Trophoblast cell (in vitro differentiated cells and primary cell): ENCODE data around the gene PRPF6.
A peak's percentile ranks its signal among the peaks of the same experiment; 100 is the strongest.

Experiments used
- DNase-seq, 2 donors: peaks; one replicate each; pipeline ENCODE4 v3.0.0-alpha.2; 2016
- H2AFZ ChIP-seq: 2 replicates; pipeline ENCODE4 v1.6.1; 2013; ENCODE audit warnings: low read length, moderate library complexity, mild to moderate bottlenecking; ENCODE audit not compliant: insufficient read depth, poor library complexity
- H2AK5ac ChIP-seq: 2 replicates; pipeline ENCODE4 v1.6.1; 2013; ENCODE audit warnings: mild to moderate bottlenecking, low read length
- H2BK120ac ChIP-seq: 2 replicates; pipeline ENCODE4 v1.6.1; 2013; ENCODE audit warnings: low read length, mild to moderate bottlenecking, moderate library complexity; ENCODE audit not compliant: insufficient read depth, poor library complexity
- H2BK12ac ChIP-seq: 2 replicates; pipeline ENCODE4 v1.6.1; 2013; ENCODE audit warnings: mild to moderate bottlenecking, low read length, moderate library complexity
- H2BK5ac ChIP-seq: 2 replicates; pipeline ENCODE4 v1.6.1; 2013; ENCODE audit warnings: low read length, low read depth, moderate library complexity, mild to moderate bottlenecking; ENCODE audit not compliant: poor library complexity
- H3K14ac ChIP-seq: 2 replicates; pipeline ENCODE4 v1.6.1; 2013; ENCODE audit warnings: mild to moderate bottlenecking, low read length
- H3K18ac ChIP-seq: 2 replicates; pipeline ENCODE4 v1.6.1; 2013; ENCODE audit warnings: mild to moderate bottlenecking, low read length
- H3K23ac ChIP-seq: 2 replicates; pipeline ENCODE4 v1.6.1; 2013; ENCODE audit warnings: low read length
- H3K27ac ChIP-seq: 2 replicates; pipeline ENCODE4 v1.5.1; 2013; ENCODE audit warnings: low read depth, mild to moderate bottlenecking, inconsistent platforms, low read length, moderate library complexity
- H3K27me3 ChIP-seq: 2 replicates; pipeline ENCODE4 v1.6.1; 2013; ENCODE audit warnings: inconsistent platforms, mild to moderate bottlenecking, low read length, moderate library complexity; ENCODE audit not compliant: insufficient read depth
- H3K36me3 ChIP-seq, 2 experiments: 1 replicate in 1 of 2; 2 replicates in 1 of 2; pipeline ENCODE4 v1.6.1; 2013; ENCODE audit warnings: low read length in 2 of 2, mild to moderate bottlenecking in 2 of 2, moderate library complexity in 1 of 2; ENCODE audit not compliant: insufficient read depth in 2 of 2, control insufficient read depth in 1 of 2
- H3K4ac ChIP-seq: 2 replicates; pipeline ENCODE4 v1.6.1; 2013; ENCODE audit warnings: low read depth, mild to moderate bottlenecking, low read length, moderate library complexity
- H3K4me1 ChIP-seq, 2 experiments: 1 replicate in 1 of 2; 2 replicates in 1 of 2; pipeline ENCODE4 v1.6.1; 2013; ENCODE audit warnings: low read length in 2 of 2, mild to moderate bottlenecking in 2 of 2, moderate library complexity in 1 of 2; ENCODE audit not compliant: insufficient read depth in 2 of 2, control insufficient read depth in 1 of 2
- H3K4me2 ChIP-seq: 2 replicates; pipeline ENCODE4 v1.6.1; 2013; ENCODE audit warnings: inconsistent platforms, mild to moderate bottlenecking, low read length, moderate library complexity
- H3K4me3 ChIP-seq: 2 replicates; pipeline ENCODE4 v1.5.1; 2013; ENCODE audit warnings: mild to moderate bottlenecking, low read depth, low read length, inconsistent platforms
- H3K79me1 ChIP-seq: one replicate; pipeline ENCODE4 v1.6.1; 2013; ENCODE audit warnings: low read length
- H3K79me2 ChIP-seq: 2 replicates; pipeline ENCODE4 v1.6.1; 2013; ENCODE audit warnings: low read length, mild to moderate bottlenecking; ENCODE audit not compliant: control insufficient read depth, insufficient read depth, poor library complexity
- H3K9ac ChIP-seq: 2 replicates; pipeline ENCODE4 v1.6.1; 2013; ENCODE audit warnings: mild to moderate bottlenecking, low read length
- H3K9me3 ChIP-seq: 2 replicates; pipeline ENCODE4 v1.6.1; 2013; ENCODE audit warnings: low read depth, mild to moderate bottlenecking, control low read depth, inconsistent platforms, low read length; ENCODE audit not compliant: insufficient read depth
- H4K12ac ChIP-seq: 2 replicates; pipeline ENCODE4 v1.6.1; 2013; ENCODE audit warnings: low read depth, mild to moderate bottlenecking, low read length, moderate library complexity
- H4K8ac ChIP-seq: 2 replicates; pipeline ENCODE4 v1.6.1; 2013; ENCODE audit warnings: low read depth, mild to moderate bottlenecking, low read length, moderate library complexity
- H4K91ac ChIP-seq: one replicate; pipeline ENCODE4 v1.6.1; 2013; ENCODE audit warnings: low read depth, mild to moderate bottlenecking, low read length, moderate library complexity
- WGBS: extraction: QIAGEN DNeasy Blood & Tissue Kit; methylation state at CpG from one replicate; pipeline ENCODE4 v1.1.7; 2013; ENCODE audit warnings: missing lambda C conversion rate; ENCODE audit not compliant: insufficient read length, insufficient coverage; ENCODE audit errors: extremely low coverage; 5-methylcytosine and 5-hydroxymethylcytosine counted together

PRPF6 gene

DNA sequence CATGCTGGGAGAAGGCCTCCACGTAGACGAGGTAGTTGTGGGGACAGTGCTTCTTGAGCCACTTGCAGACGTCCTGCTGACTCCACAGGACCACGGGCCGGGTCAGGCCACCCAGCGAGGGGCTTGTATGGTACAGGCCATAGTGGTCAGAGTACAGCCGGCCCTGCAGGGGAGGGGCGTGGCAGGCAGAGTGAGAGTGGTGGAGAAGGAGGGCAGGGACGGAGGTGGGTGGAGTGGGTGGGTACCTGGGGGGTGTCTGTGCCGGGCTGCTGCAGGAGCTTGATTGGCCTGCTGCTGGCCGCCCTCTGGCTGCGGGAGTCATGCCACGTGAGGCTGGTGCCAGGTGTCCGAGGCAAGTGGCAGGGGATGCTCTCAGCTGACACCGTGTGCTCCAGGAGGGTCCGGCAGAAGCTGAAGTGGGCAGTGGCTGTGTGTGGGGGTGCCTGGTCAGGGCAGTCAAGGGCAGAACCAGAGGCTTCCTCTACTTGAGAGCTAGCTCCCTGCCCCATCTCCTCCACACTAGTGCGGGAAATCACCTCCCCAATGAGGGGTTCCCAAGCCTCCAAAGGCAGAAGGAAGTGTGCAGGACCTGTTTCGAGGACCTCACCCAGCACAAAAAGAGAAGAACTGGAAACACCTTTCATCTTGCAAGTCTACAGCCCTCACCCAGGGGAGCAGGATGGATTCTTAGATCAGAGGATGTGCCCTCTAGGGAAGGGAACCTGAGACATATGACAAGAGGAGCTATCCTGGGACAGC is 3.8 kb upstream of the PRPF6 start:
- peaks cover 0 to 2% of the 10 kb centered on the region in 2 experiments for H3K36me3 ChIP-seq
- H3K14ac ChIP-seq: no peak overlapping the region
- H3K4ac ChIP-seq: no peak overlapping the region
- no peak overlapping the region for H3K18ac ChIP-seq
- H3K9me3 ChIP-seq: no peaks in the 10 kb centered on the region
- peaks cover 10% of the 10 kb centered on the region for H3K79me1 ChIP-seq
- H3K23ac ChIP-seq: no peak overlapping the region
- H4K91ac ChIP-seq: no peak overlapping the region
- DNase-seq: no peak
- no CpG with 5 or more reads among the region's 18 CpGs for WGBS
- no peak overlapping the region for H2BK5ac ChIP-seq
- H3K27me3 ChIP-seq: no peaks in the 10 kb centered on the region
- no peak overlapping the region for H2AK5ac ChIP-seq
- no peak overlapping the region for H3K27ac ChIP-seq
- H2AFZ ChIP-seq: no peak overlapping the region
- no peak overlapping the region for H3K4me3 ChIP-seq
- no peak overlapping the region for H4K8ac ChIP-seq
- H3K79me2 ChIP-seq: peaks cover 6% of the 10 kb centered on the region
- no peak overlapping the region for H2BK12ac ChIP-seq
- H2BK120ac ChIP-seq: no peak overlapping the region
- no peak overlapping the region for H3K4me2 ChIP-seq
- no peak overlapping the region for H4K12ac ChIP-seq
- H3K4me1 ChIP-seq: peaks cover 18 to 24% of the 10 kb centered on the region in 2 experiments
- no peak overlapping the region for H3K9ac ChIP-seq

DNA sequence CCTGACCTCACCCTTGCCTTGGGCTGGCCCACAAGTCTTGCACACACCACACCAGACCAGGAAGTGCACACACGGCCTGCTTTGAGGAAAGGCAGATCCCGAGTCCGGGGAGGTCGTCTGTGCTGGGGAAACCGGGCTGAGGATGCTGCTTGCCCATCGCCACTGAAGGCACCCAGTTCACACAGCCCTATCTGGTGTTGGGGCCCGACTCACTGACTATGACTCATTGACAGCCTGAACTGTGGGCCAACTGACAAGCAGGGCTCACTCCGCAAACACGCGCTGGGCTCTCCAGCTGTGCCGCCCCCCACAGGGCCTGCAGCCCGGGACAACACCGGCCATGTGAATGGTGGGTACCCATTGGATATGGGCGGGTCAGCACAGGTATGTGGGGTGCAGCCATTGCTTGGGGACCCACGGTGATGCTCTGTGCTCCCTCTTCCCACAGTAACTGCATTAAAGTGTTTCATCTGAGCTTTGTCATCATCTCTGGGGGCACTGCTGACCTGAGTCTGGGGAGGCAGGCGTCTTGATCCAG is 3.1 kb upstream of the PRPF6 start:
- peaks cover 18 to 24% of the 10 kb centered on the region in 2 experiments for H3K4me1 ChIP-seq
- H3K27ac ChIP-seq: no peak overlapping the region
- H2BK12ac ChIP-seq: no peak overlapping the region
- no peaks in the 10 kb centered on the region for H3K27me3 ChIP-seq
- no peak overlapping the region for H2BK120ac ChIP-seq
- H3K4me2 ChIP-seq: no peak overlapping the region
- H2BK5ac ChIP-seq: no peak overlapping the region
- H3K23ac ChIP-seq: no peak overlapping the region
- H3K9ac ChIP-seq: no peak overlapping the region
- H3K79me2 ChIP-seq: peaks cover 6% of the 10 kb centered on the region
- WGBS: no CpG with 5 or more reads among the region's 16 CpGs
- no peak overlapping the region for H3K18ac ChIP-seq
- peaks cover 10% of the 10 kb centered on the region for H3K79me1 ChIP-seq
- H2AFZ ChIP-seq: no peak overlapping the region
- H3K9me3 ChIP-seq: no peaks in the 10 kb centered on the region
- no peak overlapping the region for H4K8ac ChIP-seq
- no peak overlapping the region for H3K4ac ChIP-seq
- H3K4me3 ChIP-seq: no peak overlapping the region
- no peak overlapping the region for H4K91ac ChIP-seq
- no peak overlapping the region for H3K14ac ChIP-seq
- DNase-seq: no peak
- no peak overlapping the region for H4K12ac ChIP-seq
- peaks cover 2 to 6% of the 10 kb centered on the region in 2 experiments for H3K36me3 ChIP-seq
- H2AK5ac ChIP-seq: no peak overlapping the region

DNA sequence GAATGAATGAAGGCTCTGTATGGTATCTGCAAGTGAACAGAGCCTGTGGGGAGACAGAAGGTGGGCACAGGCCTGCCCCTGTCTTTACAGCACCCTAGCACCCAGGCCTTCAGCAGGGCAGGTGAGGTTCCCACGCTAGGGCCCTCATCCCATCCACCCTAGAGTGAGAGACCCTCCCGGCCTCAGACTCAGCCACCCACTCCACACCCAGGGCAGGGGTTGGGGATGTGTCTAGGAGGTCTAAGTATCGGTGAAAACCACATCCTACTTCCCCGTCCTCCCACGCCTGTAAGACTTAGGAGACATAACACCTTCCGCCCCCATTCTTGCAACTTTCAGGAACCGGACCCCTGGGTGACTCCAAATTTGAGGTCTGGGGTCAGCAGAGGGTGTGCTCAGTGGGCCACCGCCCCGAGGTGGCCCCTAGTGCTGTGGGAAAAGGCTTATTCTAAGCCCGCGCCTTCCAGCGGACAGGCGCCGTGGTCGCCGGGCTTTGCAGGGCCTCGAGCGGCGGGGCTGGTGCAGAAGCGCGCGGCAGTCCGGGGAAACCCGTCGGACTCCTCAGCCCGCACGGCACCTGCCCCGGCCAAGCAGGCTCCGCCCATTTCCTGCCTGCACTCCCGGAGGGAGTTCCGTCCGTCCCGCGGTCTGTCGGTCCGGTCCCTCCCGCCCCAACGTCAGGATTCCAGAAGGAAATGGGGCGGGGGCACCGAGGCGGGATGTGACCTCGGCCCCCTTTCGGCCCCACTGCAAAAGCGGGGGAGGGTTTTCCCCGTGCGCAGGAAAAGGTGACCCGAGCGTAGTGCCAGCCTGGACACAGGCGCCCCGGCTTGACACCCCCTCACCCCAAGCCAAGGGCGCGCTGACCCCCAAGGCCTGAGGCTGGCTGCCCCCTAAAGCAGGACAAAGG is 2.4 kb upstream of the PRPF6 start:
- Histone ChIP-seq H2BK120ac (peak overlapping the region; percentile 70), H3K27me3 (no peaks in the 10 kb centered on the region), H3K4me3 (peak overlapping the region; percentile 71), H3K18ac (peak overlapping the region; percentile 81), H3K79me2 (peaks cover 6% of the 10 kb centered on the region), H3K79me1 (peaks cover 10% of the 10 kb centered on the region), H2AFZ (peak overlapping the region; percentile 80), H3K14ac (peak overlapping the region; percentile 83), H3K27ac (peak overlapping the region; percentile 16), H3K4me1 (peaks cover 16 to 23% of the 10 kb centered on the region in 2 experiments), H2BK12ac (no peak overlapping the region), H3K9me3 (no peaks in the 10 kb centered on the region), H3K4me2 (peak overlapping the region; percentile 91), H3K4ac (no peak overlapping the region), H2AK5ac (no peak overlapping the region), H3K36me3 (peaks cover 3 to 10% of the 10 kb centered on the region in 2 experiments), H3K9ac (no peak overlapping the region), H3K23ac (no peak overlapping the region), H4K12ac (peak overlapping the region; percentile 54), H2BK5ac (peak overlapping the region; percentile 57), H4K91ac (peak overlapping the region; percentile 82), H4K8ac (peak overlapping the region; percentile 95)
- DNase-seq: peak; percentile 75 to 82
- no CpG with 5 or more reads among the region's 52 CpGs for WGBS

DNA sequence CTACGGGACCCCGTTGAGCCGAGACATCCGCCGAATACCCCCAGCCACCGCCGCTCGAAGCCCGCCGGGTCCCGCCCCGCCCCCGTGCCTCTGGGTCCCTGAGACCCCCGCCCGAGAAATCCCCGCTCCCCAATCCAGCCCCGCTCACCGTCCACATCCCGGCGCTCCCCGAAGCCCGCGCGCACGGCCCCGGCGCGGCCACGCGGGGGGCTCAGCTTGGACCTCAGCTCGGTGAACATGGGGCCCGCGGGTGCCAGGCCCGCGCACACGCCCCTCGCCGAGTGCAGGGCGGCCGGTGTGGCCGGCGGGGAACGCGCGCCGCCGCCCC is 1.7 kb upstream of the PRPF6 start:
- peak overlapping the region; percentile 82 for H4K91ac ChIP-seq
- DNase-seq: no peak
- no CpG with 5 or more reads among the region's 47 CpGs for WGBS
- H3K14ac ChIP-seq: peak overlapping the region; percentile 83
- peak overlapping the region; percentile 54 for H4K12ac ChIP-seq
- no peaks in the 10 kb centered on the region for H3K9me3 ChIP-seq
- H2BK12ac ChIP-seq: no peak overlapping the region
- peak overlapping the region; percentile 81 for H3K18ac ChIP-seq
- peaks cover 10% of the 10 kb centered on the region for H3K79me1 ChIP-seq
- H3K4me3 ChIP-seq: peak overlapping the region; percentile 71
- H2AK5ac ChIP-seq: no peak overlapping the region
- H3K79me2 ChIP-seq: peaks cover 6% of the 10 kb centered on the region
- H2BK120ac ChIP-seq: peak overlapping the region; percentile 70
- peaks cover 5 to 12% of the 10 kb centered on the region in 2 experiments for H3K36me3 ChIP-seq
- no peak overlapping the region for H3K4ac ChIP-seq
- H3K9ac ChIP-seq: no peak overlapping the region
- H3K27me3 ChIP-seq: no peaks in the 10 kb centered on the region
- H2AFZ ChIP-seq: peak overlapping the region; percentile 80
- peak overlapping the region; percentile 95 for H4K8ac ChIP-seq
- H3K23ac ChIP-seq: no peak overlapping the region
- peaks cover 15 to 22% of the 10 kb centered on the region in 2 experiments for H3K4me1 ChIP-seq
- H2BK5ac ChIP-seq: peak overlapping the region; percentile 57
- H3K27ac ChIP-seq: peak overlapping the region; percentile 16
- peak overlapping the region; percentile 91 for H3K4me2 ChIP-seq
